Right kidney (tissue), 9 donors: Measurements from ENCODE around the gene TMEM196.

Experiments used
- DNase-seq: peaks from one replicate; pipeline ENCODE4 v3.0.0-alpha.2; 2016
- long read RNA-seq, 8 donors: transcript quantifications; one replicate each; lab custom pipeline, GENCODE V29; 2026

Gene TMEM196
- long read RNA-seq, donor 1 = 0 reads
- long read RNA-seq, donor 2 = 0 reads
- long read RNA-seq, donor 3 = 0 reads
- long read RNA-seq, donor 4 = 0 reads
- long read RNA-seq, donor 5 = 0 reads
- long read RNA-seq, donor 6 = 0 reads
- long read RNA-seq, donor 7 = 0 reads
- long read RNA-seq, donor 8 = 0 reads

DNA sequence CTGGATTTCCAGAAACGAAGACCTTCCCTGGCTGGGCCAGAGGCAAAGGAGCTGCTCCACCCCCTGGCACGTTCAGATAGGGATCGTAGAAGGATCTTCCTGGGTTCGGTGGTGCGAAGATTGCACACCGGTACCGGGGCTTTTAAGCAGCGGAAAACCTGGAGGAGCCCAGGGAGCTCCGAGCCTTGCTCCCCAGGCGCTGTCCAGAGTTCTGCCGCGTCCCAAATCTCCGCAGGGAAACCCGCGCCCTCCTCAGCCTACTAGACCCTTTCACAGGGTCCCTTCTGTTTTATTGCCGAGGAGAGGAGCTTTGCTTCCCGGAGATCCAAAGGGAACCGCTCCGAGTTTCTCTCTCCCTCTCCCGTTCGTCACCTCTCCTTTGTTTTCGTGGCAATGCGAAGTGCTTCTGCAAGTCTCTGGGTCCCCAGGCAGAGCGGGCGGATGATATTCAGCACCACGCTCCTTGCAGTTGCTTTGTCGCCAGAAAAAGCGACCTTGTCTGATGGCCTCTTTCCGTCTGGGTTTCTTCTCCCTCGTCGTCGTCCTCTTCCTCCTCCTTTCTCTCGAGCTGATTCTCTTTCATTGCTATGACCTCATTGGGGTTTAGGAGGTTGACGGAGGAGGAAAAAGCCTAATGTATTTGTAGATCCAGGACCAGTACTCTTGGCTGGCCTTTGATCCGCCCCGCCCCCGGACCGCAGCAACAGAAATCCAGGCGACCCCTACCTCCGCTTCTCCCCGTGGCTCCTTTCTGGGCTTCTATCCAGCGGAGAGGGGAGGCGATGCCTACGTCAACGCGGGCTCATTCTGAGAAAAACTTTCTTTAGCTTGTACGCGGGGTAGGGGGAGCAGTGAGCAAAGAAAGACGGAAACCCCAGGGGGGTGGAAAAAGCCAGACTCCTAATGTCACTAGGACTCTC is at the start of gene TMEM196:
Gene TMEM196, minus strand, starts transcription at position 777 of the 920 bp plus-strand sequence. CDS start 921 bp downstream, outside the sequence.
- DNase-seq = peak; percentile 48

DNA sequence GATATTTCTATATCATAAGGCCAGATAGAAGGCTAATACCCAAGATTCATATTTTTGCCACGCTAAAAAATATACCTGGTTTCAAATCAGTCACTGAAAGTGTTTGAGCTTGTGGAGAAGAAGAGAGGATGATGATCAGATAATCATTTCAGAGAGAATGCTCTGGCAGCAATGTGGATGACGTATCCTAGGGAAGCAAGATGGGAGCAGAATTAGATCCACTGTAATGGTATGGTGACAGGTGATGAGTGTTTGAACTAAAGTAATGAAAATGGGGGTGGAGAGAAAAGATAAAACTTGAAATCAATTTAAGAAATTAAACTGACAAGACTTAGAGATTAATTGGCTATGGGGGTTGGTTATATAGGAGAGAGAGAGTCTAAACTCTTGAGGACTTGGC is 42.7 kb upstream of the TMEM196 start:
- no peak for DNase-seq

DNA sequence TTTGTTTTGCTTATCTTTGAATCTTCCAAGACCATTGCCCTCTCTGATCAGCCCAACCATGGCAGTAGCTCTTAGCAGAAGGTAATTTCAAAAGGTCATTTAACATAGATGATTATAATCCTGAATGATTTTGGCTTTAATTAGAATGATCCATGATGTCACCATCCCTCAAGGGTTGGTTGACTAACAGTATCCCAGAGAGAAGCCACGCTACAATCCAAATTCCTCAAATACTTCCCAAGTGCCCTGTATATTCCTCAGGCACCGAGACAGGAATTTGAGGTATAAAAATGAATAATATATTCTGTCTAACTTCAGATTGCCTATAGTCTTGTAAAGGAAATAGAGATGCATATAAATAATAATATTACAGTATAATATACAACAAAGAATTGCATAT is 42.1 kb upstream of the TMEM196 start:
- no peak for DNase-seq

DNA sequence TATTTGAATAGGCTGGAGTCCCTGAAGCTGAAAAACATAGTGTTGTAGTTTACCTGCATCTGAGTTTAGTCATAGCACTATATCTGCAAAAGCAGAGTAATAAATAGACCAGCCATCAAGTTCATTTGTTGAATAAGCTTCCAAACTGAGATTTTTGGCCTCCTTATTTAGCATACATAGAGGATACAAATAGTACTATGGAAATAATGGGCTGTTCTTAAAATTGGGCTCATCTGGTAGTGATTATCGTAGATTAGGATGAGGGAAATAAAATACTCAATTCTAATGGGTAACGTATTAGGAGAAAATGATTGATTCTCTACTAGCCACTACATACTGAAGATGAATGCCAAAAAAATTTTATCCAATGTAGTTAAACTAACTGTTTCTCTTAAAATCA is 41.4 kb upstream of the TMEM196 start:
- no peak for DNase-seq

DNA sequence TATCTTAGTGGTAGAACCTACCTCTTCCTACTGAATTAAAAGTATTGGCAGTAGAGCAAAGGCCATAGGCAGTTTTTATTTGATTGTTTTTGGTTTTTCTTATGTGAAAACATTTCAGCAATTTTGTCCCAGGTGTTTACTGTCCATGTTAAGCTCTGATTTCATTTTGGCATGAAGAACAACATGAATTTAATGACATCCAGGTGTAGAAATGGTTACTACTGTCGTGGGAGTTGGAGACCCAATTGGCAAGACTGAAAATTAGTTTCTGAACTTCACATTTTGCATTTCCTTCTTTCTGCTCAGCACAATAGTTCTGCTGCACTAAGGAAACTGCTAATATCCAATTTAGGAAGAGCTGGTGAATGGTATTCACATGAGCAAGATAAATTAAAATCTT is 38.0 kb upstream of the TMEM196 start:
- DNase-seq = no peak

DNA sequence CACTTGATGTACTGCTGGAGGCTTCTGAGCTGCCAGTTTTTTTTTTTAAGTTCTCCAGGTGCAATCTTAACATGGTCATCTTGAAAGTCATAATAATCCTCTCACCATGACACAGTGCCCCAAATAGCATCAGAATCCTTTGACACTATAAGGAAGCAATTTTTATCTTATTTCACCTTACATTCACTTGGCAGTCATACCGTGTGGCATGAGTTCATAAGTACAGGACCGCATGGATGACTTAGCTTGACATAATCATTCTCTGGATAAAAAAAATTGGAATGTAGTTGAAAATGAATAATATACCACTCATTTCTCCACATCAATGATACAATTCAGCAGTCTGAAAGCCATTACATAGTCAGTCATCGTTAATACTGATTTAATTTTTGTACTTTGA is 25.6 kb upstream of the TMEM196 start:
- no peak for DNase-seq

DNA sequence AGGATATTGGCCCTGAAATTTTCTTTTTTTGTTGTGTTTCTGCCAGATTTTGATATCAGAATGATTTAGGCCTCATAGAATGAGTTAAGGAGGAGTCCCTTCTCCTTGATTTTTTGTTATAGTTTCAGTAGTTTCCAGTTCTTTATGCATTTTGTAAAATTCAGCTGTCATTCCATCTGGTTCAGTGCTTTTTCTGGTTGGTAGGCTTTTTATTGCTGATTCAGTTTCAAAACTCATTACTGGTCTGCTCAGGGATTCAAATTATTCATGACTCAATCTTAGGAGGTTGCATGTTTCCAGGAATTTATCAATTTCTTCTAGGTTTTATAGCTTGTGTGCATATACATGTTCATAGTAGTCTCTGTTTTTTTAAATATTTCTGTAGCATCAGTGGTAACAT is 10.1 kb upstream of the TMEM196 start:
- DNase-seq = no peak

DNA sequence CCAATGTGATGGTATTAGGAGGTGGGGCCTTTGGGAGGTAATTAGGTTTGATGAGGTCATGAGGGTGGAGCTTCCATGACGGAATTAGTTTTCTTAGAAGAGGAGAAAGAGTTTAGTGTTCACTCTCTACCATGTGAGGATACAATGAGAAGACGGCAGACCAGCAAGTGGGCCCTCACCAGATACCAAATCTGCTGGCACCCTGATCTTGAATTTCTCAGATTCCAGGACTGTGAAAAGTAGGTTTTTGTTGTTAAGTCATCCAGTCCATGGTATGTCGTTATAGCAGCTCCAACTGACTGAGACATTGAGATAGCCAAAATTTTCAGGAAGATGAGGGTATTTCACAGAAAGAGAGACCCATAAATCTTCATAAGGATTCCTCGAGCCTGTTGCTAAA is 3.6 kb upstream of the TMEM196 start:
- no peak for DNase-seq

DNA sequence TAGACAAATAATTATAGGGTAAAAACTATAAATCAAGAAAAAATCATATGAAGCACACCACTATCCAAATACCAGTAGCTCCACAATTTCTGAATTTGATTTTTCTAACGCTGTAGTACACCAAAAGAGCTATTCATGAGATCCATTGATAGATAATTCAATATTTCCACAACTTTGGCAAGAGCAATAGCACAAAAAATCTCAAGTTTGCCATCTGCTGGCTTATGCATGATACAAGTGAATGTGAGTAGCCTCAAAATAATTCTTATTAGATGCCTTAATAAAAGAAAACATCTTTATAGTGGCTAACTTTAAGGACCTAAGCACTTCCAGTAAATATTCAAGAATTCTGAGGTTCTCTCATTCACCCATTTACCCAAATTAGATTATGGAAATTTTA is 2.2 kb upstream of the TMEM196 start:
- DNase-seq = no peak

DNA sequence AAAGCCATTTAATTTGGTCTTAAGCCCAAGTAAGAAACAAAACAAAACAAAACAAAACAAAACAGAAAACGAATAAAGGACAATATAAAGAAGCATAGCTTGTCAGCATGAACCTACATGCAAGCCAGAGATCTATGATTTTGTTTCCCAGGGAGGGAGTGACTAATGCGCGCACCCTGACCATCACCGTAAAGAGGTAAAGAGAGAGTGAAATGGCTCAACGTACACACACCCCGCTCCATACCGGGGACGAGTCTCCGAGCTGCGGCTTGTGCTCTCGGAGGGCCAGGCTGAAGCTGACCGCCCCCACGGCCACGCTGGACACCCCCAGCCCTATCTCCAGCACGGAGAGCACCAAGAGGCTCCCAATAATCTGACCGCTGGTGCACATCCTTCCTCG is 1.1 kb downstream of the TMEM196 start:
- no peak for DNase-seq

DNA sequence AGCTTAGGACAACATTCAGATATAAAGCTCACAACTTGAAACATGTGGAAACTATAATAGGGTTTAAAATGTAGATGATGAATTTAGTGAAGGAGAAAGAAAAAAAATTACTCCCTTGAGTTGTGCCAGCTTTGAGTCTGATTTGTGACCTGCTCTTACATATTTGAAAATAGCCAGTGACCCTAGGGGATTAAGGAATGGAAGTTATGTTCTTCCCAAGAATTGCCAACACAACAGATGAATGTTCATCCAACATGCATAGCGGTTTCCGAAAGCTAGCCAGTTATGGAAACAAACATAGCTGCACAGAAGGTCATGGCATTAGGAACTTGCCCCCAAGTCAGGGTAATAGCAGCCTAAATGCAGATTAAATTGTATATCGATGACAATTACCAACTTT is 10.8 kb downstream of the TMEM196 start:
- no peak for DNase-seq

DNA sequence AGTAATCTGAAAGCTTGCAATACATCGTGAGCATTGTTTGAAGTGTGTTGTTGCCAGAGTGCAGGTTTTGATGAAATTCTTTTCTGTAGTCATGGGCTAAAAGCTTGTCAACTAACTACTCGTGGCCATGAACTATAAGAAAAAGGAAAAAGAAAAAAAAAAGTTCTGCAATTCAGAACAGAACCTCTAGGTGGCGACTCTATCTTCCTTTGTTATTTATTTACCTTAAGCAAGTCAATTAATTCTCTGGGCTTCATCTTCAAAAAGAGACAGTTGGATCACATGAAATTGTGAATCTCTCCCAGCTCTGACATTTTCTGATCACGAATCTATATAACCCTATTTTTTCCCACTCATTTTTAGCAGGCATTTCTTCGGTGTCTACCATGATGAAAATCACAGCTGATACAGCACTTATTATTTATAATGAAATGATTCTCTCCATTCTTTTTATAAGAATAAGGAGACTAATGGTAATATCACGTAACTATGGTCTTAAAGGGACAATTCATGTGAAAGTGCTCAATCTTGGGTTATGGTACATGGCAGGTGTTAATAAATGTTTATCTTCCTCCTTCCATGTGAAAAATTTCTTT is 18.8 kb downstream of the TMEM196 start:
- DNase-seq = peak; percentile 4

DNA sequence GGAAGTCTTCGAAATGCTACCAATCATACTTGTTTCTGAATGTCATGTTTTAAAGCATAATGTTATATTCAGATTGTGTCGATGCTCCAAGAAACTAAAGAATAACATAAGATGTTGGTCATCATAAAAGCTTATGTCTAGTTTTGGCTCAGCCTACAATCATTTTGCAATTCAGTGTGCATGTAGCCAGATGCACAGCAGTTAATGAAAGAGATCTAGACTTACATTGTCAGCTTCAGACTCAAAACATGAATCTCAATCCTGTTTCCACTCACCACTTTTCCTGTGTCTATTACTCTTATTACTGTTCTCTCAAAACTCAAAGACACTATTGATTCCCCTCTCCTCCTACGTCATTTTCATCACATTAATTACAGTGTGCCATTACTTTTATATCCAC is 21.4 kb downstream of the TMEM196 start:
- no peak for DNase-seq

DNA sequence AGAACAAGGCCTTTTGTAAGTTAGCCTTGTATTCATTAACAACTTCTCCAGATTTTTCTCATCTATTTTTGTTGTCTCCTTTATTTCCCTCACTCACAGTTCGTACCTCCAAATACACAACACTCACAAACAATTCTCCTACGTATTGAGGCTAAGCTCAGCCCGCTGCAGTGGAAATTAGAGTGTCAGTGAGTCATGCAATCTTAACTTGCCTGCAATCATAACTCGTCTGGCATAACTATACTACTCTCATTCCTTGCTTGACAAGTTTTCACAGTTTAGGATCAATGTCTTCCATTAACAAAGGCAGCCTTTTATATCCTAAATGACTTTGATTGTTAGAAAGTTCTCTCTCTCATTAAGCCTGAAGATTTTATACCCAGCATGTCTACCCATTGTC is 23.8 kb downstream of the TMEM196 start:
- DNase-seq = no peak

DNA sequence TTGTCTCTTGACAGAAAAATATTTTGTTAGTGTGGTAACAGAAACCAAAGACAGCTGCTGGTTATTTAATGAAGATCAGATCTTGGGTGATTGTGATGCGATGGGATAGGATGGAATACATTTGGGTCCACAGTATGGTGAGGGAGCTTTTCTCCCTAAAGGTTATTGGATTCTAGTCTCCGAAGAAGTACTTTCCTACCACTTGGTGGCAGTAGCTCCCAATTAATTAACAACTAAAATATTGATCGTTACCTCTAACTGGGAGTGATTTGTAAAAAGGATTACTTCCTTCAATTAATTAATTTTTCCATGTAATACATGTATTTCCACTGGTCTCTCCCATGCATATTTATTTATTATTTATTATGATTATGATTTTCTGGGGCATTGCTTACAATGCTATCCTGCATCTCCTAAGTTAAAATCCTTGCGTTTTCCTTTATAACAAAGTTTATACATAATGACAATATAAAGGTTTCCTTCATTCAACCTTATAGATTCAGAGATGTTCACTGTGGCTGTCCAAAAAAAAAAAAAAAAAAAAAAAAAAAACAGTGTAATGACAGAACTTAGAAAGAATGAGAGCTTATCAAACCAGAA is 25.6 kb downstream of the TMEM196 start:
- no peak for DNase-seq

DNA sequence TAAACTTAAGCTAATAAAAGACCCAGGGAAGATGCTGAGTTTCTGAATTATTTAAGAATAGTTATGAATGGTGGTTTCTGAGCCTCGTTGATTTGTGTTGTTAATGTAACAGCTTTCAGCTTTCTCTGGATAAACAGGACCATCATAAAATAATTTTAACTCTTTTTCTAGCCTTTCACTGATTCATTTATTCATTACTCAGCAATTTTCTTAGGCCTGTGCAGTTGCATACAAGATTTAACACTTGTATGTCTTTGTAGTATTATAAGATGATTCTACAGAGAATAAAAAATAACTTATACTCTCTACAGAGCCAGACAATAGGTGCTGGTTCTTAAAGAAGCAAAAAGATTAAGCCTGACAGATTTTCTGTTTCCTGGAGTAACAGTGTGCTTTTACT is 29.3 kb downstream of the TMEM196 start:
- DNase-seq = no peak

DNA sequence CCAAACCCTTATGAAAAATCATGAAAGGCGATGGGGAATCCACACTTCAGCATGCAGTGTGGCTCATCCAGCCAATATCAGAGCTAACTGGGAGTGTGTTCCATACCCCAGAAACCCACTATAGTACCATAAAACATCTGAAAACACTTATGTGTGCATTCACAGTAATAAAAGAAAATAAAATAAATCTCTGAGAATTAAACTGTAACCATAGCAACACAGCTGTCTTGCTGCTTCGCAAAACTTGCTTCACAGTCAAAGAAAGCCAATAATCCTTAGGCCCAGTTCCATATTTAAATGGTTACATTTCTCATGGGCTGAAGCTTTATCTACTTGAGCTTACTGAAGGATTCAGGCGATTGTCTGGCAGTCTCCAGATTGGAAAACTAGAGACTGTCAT is 44.7 kb downstream of the TMEM196 start:
- no peak for DNase-seq

DNA sequence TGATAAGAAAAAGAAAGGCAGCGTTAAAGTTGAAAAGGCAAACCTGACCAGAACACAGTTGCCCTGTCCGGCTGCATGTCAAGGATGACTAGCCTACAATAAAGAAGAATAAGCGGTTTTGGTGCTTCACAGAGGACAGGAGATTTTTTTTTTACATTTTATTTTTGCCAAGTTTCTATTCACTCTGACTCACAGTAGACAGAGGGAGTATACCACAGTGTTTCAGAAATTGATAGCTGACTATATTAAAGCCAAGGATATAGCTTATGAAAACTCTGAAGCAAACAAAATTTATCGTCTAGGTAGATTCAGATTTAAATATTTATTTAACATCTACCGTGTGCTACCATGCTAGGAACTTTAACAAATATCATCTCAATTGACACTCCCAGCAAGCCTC is 47.6 kb downstream of the TMEM196 start:
- no peak for DNase-seq

DNA sequence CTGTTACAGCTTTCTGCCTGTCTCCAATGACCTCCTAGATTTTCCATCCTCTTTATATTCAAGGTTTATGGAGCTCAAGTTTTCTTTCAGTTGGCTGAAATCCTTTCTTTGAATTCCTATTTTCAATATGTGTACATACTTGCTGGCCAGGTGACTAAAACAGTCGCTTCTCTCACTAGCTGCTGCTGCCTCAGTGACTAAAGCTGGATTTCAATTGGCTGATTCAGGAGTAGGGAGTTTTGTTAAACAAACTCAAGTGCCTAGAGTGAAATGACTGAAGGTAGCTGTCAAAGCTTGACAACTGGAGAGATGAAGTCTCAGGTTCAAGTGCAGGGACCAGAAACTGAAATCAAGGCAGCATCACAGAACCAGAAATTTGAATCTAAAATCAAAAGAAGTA is 57.9 kb downstream of the TMEM196 start:
- no peak for DNase-seq

DNA sequence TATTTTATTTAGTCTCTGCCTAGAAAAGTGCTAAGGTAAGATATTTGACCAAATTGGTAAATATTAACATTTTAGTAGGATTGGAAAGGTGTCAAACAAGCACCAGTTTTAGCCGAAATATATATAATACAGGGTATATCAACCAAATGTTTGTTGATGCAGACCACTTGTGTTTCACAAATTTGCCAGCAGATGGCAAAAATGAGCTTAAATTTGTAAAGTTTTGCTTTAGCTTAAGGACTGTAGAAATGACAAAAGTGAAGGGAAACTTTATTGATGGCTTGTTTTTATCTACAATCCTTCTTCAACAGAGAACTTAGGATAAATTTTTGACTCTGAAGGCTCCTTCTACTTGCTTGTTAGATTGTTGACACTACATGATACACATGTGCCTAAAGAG is 59.7 kb downstream of the TMEM196 start:
- no peak for DNase-seq

DNA sequence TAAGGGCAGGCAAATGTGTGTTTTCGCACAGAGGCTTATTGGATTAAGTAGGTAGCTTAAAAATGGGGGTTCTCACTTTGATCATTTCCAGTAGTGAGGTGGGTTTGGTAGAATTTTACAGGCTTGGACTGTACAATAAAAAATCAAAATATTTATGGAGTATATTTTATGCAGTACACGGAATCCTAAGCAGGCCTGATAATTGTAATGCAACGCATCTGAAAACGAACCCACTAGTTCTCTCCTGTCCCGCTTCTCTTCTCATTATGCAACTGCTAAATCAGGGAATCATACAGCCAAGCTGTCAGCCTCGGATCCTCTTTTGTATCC is 64.2 kb downstream of the TMEM196 start:
- DNase-seq = no peak

DNA sequence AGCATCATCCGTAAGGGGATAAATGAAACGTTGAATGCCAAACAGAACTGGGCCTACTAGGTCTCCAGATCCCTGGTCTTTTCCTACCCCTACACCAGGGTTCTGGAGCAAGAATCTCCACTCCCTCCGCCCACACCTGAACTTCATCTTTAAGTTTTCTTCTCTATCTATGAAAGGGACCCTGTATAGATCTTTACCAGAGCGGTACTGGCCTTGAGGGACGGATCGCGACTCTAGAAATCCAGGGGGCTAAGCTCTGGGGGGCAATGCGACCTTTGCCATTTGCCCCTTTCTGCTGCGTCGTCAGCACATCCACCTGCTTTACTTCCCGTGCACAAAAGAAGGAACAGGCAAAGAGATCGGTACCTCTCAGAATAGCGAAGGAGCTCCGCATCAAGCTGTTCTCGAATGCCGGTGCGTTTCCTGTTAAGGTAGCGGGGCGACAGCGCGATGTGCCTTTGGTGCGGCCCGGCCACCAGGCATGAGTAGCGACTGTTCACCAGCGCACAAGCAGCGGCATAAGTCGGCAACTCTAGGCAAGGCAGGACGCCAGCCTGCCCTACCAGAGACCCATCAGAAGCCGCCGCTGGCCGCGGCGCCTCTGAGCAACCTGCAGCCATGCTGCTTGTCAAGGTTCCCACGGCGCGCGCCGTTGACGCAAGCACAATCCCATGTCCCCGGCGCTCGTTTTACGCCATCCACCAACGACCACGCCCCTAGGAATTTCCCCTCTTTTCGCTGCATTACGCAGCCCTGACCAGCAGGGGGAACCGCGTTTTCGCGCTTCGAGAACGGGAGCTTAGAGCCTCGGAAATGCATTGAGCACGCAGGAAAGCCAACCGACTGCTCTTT is 64.8 kb downstream of the TMEM196 start, which contains the start of gene POLR1F:
Gene POLR1F, minus strand, starts transcription at position 641 of the 852 bp plus-strand sequence. Its CDS starts 21 bp downstream, at position 620.
- DNase-seq = peak; percentile 95
